HG02642 (cell line): Measurements from ENCODE around the gene SHOC2.

Experiments used
- ATAC-seq: cut with Tn5 transposase; IDR thresholded peaks from one replicate; pipeline ENCODE4 v1.9.1; 2021; ENCODE audit warnings: mild to moderate bottlenecking; ENCODE audit not compliant: unreplicated experiment, poor library complexity

Gene SHOC2

DNA sequence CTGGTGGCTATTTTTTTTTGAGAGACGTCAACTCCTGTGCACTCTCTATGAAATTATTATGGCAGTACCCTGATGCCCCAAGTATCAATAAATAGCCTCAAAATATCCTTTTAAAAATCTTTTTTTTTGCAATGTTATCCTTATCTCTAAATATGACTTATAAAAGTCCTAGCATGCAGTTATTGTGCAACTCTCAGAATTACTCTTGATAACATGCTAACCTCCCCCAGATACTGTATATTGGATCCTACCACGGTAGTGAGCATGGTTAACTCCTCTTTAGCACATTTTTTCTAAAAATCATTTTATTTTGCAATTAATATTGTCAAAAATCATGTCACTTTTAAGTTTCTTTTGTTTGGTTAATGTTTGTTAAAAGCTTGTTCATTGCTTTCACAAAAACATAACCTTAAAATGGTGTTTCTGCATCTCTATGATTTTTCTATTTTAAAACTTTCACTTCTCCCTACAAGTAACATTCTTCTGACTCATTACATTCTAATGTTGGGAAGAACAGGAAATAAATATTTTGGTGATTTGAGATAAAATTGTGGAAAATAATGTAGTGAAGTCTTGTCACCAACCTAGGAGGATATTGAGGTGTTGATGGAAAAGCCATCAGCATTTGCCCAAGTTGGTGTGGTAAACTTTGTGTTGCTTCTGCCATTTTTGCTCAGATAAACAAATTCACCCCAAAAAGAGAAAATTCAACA is 115.3 kb downstream of the SHOC2 start:
- ATAC-seq: no peak

DNA sequence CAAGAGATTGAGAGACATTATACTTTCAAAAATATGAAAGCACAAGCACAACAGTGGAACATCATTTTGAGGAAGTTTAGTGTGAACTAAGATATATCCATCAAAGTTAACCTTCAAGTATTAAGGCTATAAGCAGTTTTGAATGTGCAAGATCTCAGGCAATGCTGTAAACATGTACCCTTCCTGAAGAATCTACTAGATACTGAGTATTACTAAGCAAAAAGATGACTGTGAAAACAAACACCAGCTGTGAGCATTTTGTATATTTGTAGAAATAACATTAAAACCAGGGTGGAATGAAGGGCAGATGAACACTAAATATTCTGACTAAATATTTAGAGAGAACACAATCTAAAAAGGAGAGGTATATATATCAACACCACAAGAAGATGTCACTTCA is 116.1 kb downstream of the SHOC2 start:
- no peak for ATAC-seq

DNA sequence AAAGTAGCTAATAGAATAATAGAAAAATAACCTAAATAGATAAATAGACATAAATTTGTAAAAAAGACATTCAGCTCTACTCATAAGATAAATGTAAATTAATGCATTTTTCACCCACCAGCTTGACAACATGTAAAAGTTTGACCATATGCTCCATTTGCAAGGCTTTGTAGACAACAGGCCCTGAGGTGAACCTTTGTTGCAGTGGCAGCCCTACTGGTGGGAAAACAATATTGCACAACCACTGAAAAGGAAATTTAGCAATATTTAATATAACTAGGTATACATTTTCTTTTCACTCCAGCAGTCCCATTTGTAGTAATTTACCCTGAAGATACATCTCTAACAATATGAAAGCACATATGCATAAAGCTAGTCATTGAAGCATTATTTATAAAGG is 118.5 kb downstream of the SHOC2 start:
- ATAC-seq: no peak

DNA sequence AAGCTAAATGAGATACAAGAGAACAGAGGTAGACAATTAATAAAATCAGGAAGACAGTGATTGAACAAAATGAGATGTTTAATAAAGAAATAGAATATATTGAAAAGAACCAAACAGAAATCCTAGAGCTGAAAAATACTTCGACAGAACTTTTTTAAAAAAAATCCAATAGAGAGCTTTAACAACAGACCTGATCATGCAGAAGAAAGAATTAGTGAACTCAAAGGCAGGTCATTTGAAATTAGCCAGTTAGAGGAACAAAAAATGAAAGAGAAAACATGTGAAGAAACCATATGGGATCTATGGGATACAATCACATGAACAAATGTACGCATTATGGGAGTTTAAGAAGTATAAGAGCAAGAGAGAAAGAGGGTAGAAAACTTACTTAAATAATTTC is 120.1 kb downstream of the SHOC2 start:
- no peak for ATAC-seq

- no peak for ATAC-seq
Observed at GRCh38 chr10:111057006-111057405, 137.6 kb downstream of the SHOC2 start.
